Activated B cell treated with CpG ODN at 0.5 μM for 24 hours (primary cell): ENCODE data around the gene ADAMTS14. TPM values are rescaled to one million over a fixed set of nuclear protein-coding genes. Genes with fewer than 3 reads are reported as not detected.

Source experiments
- ATAC-seq: fragments of 200-7000 bp; cut with Tn5 transposase; one replicate; pipeline ENCODE4 v1.10.0; 2021; ENCODE audit warnings: low read depth, mild to moderate bottlenecking, moderate library complexity
- CTCF ChIA-PET: fragments of 350-600 bp; sonication (Branson Sonifier 250); formaldehyde crosslinking; loops from one replicate; lab custom pipeline; 2021; ENCODE audit warnings: antibody characterized with exemption; lab: Charles Lee
- POLR2A ChIA-PET: fragments of 350-600 bp; sonication (Branson Sonifier 250); formaldehyde crosslinking; loops from one replicate; lab custom pipeline; 2021; ENCODE audit warnings: antibody characterized with exemption; lab: Charles Lee
- DNase-seq: peaks from one replicate; pipeline ENCODE4 v3.0.0; 2022
- H3K27ac Mint-ChIP-seq: one replicate; pipeline ENCODE4 v1.8.0; 2020; ENCODE audit warnings: mixed read lengths
- H3K27me3 Mint-ChIP-seq: one replicate; pipeline ENCODE4 v1.8.0; 2021; ENCODE audit warnings: mixed read lengths
- H3K36me3 Mint-ChIP-seq: one replicate; pipeline ENCODE4 v1.8.0; 2021; ENCODE audit warnings: low read depth, mixed read lengths
- H3K4me1 Mint-ChIP-seq: one replicate; pipeline ENCODE4 v1.8.0; 2021; ENCODE audit warnings: mixed read lengths
- H3K4me3 Mint-ChIP-seq: one replicate; pipeline ENCODE4 v1.8.0; 2020; ENCODE audit warnings: mild to moderate bottlenecking, mixed read lengths
- H3K9me3 Mint-ChIP-seq: one replicate; pipeline ENCODE4 v1.8.0; 2020; ENCODE audit warnings: mixed read lengths
- CTCF ChIP-seq: fragments of 200-600 bp; IDR thresholded peaks from one replicate; pipeline ENCODE4 v1.8.0; 2022; ENCODE audit warnings: antibody characterized with exemption, mild to moderate bottlenecking
- intact Hi-C: fragments of 100-400 bp; cut with micrococcal nuclease; formaldehyde crosslinking; loops from one replicate; pipeline ENCODE4 v1.15.1; 2024
- total RNA-seq: library from RNA; stranded (reverse); gene quantifications from 2 replicates; pipeline ENCODE4 v1.2.3, GENCODE V29; 2022

Gene ADAMTS14
- total RNA-seq, 1 donor from 2014 or later: 0.04 TPM

DNA sequence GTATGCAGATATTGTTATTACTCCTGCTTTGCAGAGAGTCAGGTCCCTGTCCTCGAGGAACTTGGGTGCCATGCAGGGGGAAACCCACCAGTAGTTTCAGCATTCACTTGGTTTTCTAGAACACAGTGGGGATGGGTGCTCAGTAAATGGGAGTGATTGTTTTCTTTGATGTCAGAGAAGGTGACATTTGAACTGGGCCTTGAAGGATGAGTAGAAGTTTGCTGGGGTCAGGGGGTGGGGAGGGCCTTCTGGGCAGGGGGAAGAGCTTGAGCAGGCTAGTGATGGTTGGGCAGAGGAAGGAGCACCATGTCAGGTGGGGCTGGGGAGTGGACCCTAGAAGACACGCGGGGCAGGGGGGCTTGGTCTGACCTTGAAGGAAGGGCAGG lies 5.9 kb downstream of the ADAMTS14 start:
- no peak for DNase-seq
- ChIA-PET CTCF (no interaction called here), POLR2A (no interaction called here)
- no peak for ATAC-seq
- Mint-ChIP-seq H3K36me3 (no peaks in the 10 kb centered on the region), H3K4me3 (no peak overlapping the region), H3K27me3 (peaks cover 23% of the 10 kb centered on the region), H3K9me3 (no peaks in the 10 kb centered on the region), H3K27ac (no peak overlapping the region), H3K4me1 (peaks cover 4% of the 10 kb centered on the region)
- intact Hi-C loops: no loop called here
- TF ChIP-seq CTCF: no peak

DNA sequence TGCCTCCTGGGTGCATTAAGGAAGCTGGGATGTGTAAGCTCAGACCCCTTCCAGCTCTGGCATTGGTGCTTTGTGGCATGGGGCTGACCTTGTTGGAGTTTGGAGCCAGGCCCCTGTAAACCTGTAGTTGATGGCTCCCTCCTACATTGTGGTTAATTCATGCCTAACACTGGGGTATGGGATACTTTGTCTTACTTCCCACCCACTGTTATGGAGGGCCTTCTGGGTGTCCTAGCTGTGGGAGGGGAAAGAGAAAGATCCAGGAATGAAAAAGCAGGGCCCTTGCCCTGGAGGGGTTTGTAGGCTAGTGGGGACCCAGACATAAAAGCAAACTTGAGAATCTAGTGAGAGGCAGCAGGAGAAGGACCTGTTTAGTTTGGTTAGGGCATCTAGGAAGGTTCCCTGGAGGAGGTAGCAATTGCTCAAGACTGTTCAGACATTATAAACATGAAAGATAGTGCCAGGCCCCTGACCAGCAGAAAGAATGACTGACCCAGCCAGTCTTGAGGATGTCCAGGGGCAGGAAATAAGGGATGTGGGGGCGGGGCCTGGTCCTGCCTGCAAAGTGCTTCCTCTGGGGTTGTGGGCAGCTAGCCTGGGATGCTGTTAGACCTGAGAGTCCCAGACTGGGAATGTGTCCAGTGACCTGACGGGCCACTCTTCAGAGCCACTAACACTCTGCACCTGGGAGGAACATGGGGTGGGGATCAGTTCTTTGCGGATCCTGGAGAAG lies 6.6 kb downstream of the ADAMTS14 start:
- H3K36me3 Mint-ChIP-seq: no peaks in the 10 kb centered on the region
- H3K4me3 Mint-ChIP-seq: no peak overlapping the region
- TF ChIP-seq CTCF: no peak
- POLR2A ChIA-PET: no interaction called here
- peaks cover 16% of the 10 kb centered on the region for H3K27me3 Mint-ChIP-seq
- no peak for ATAC-seq
- CTCF ChIA-PET: no interaction called here
- H3K4me1 Mint-ChIP-seq: peaks cover 7% of the 10 kb centered on the region
- no peak overlapping the region for H3K27ac Mint-ChIP-seq
- intact Hi-C loops: no loop called here
- H3K9me3 Mint-ChIP-seq: no peaks in the 10 kb centered on the region
- no peak for DNase-seq

DNA sequence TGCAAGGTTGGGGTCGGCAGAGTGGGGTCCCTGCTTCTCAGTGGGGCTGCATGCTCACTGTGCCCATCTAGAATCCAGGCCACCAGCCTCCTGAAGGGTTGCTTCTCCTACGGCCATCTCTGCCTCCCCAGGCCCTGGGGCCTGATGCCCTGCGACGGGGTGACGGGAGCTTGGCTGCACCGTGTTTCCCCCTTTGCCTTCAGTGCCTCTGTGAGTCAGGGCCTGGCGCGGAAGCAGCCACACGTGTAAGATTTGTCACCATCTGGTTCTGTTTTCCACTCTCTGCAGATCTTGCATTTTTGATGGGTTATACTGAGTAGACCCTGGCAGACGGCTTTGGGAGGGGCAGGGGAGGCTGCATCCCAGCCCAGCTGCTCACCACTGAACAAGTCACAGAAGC lies 7.2 kb downstream of the ADAMTS14 start:
- H3K27me3 Mint-ChIP-seq: peaks cover 11% of the 10 kb centered on the region
- no peaks in the 10 kb centered on the region for H3K36me3 Mint-ChIP-seq
- no peak for ATAC-seq
- no peak overlapping the region for H3K27ac Mint-ChIP-seq
- intact Hi-C loops: no loop called here
- H3K9me3 Mint-ChIP-seq: no peaks in the 10 kb centered on the region
- POLR2A ChIA-PET: no interaction called here
- H3K4me3 Mint-ChIP-seq: no peak overlapping the region
- CTCF ChIA-PET: no interaction called here
- no peak for TF ChIP-seq CTCF
- H3K4me1 Mint-ChIP-seq: peaks cover 7% of the 10 kb centered on the region
- DNase-seq: no peak

GRCh38 chr10:70680899-70681730 lies 8.8 kb downstream of the ADAMTS14 start:
- ATAC-seq (no peak), DNase-seq (no peak)
- Mint-ChIP-seq H3K27ac (no peak overlapping the region), H3K4me1 (peaks cover 7% of the 10 kb centered on the region), H3K4me3 (no peak overlapping the region), H3K9me3 (no peaks in the 10 kb centered on the region), H3K27me3 (peaks cover 2% of the 10 kb centered on the region), H3K36me3 (no peaks in the 10 kb centered on the region)
- no peak for TF ChIP-seq CTCF
- ChIA-PET POLR2A (no interaction called here), CTCF (no interaction called here)
- intact Hi-C loops: no loop called here

DNA sequence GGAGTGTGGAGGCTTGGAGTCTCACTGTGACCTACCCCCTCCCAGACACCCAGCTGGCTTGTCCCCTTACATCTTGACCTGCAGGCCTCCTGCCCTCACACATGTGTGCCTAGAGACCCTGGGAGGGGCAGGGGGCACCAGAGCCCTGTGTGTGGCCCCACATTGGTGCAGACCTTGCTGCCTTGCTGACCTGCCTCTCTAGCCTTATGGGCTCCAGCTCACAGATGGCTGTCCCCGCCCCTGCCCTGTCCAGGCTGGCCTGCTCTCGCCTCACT lies 9.4 kb downstream of the ADAMTS14 start:
- Mint-ChIP-seq H3K27me3 (no peaks in the 10 kb centered on the region), H3K36me3 (no peaks in the 10 kb centered on the region), H3K27ac (no peak overlapping the region), H3K4me3 (no peak overlapping the region), H3K4me1 (peaks cover 7% of the 10 kb centered on the region), H3K9me3 (no peaks in the 10 kb centered on the region)
- ChIA-PET POLR2A (no interaction called here), CTCF (no interaction called here)
- intact Hi-C loops: no loop called here
- ATAC-seq: no peak
- no peak for TF ChIP-seq CTCF
- no peak for DNase-seq
